GM18517 (cell line): ENCODE measurements around the gene CISTR.
"Not testable (repeated sequence)": the region's sequence is repeated elsewhere in the genome, so short reads cannot be mapped to it uniquely, and the experiment has no call there.

Source experiments
- ATAC-seq: cut with Tn5 transposase; IDR thresholded peaks from one replicate; pipeline ENCODE4 v1.9.1; 2021; ENCODE audit warnings: mild to moderate bottlenecking, moderate library complexity; ENCODE audit not compliant: unreplicated experiment

Gene CISTR

DNA sequence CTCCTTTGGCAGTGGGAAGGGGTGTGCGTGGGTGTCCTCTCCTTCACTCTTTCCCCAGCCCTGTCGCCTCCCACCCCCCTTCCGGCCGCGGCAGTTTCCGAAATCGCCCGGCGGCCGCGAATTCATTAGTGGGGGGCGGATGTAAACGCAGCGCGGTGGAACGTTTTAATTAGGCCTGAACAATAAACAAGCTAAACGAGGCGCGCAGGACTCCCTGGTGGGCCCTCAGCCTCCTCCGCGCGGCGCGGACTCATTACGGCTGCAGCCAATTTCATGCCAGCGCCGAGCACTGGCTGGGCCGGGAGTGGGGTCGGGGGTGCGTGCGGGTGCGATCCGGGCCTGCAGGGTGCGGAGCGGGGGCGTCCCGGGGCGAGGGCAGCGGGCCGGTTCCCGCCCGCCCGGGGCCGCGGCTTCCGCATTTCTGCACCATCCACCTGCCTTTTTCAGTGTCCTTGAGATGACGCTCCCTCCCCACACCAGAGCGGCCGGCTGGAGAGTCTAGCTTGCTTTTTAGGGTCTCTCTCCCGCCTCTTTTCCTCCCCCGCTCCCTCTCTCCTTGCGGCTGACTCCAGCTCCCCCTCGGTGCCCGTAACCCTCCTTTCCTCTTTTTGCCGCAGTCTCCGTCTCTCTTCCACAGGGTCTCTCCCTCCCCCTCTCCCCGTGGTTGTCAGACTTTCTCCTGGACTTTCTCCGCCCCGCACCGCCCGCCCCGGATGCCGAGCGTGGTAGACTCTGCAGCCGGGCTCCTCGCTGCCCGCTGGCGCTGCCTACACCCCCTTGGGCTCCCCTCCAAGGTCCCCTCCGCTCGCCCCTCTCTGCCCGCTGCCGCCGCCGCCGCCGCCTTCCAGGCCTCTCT lies at the start of gene CISTR:
CISTR (minus strand) TSS at position 644 of the 856 bp plus-strand sequence.
- no peak for ATAC-seq

DNA sequence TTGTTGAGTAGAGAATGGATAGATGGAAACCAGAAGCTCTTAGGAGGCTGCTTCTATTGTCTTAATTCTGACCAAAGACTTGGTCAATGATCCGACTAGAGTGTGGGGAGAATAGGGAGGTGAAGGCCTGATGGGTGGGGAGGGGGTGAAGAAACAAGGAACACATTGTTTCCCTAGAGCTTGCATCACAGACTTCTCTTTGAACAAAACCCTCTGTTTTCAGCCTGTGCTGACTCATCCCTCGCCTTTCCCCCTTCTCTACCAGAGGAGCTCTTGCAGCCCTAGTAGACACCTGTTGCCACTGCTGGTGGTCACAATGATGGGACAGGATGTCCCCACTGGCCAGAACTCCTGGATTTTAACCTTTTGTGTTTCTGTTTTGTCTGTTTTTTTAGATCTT lies 46.8 kb upstream of the CISTR start:
- ATAC-seq = no peak

DNA sequence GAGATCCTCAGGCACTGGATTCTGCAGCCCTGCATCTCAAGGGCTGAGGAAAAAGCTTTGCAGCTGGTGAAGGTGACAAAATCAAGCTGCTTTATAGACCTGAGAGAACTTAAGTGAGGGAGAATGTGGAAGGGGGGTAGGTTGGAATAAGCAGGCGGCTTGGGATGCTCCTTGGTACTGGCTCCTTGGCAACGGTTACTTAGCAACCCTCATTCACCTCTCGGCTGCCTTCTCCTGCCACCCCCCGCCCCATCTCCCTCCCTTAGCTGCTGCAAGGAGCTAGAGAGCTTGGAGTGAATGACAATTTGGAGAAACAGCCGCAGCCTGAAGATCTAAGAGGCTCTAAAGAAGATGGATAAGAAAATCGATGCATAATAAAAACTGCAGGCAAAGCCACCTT lies 44.1 kb upstream of the CISTR start:
- ATAC-seq = no peak

DNA sequence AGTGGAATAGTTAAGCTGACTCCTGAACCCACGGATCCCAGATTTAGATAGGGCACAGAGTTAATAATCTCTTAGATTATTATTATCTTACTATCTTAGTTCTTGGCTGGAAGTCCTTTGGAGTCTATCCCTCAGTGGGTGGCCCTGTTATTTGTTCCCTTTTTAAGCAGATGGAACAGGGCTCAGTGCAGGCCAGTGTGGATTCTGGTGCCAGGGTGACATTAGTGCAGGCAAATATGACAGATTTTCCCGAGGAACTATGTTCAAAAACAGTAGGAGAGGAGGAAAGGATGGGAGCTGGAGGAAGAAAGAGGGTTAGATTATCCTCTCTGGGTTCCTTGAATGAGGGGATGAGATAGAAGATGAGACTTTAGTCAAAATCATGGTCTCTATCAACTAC lies 41.4 kb upstream of the CISTR start:
- ATAC-seq = no peak

DNA sequence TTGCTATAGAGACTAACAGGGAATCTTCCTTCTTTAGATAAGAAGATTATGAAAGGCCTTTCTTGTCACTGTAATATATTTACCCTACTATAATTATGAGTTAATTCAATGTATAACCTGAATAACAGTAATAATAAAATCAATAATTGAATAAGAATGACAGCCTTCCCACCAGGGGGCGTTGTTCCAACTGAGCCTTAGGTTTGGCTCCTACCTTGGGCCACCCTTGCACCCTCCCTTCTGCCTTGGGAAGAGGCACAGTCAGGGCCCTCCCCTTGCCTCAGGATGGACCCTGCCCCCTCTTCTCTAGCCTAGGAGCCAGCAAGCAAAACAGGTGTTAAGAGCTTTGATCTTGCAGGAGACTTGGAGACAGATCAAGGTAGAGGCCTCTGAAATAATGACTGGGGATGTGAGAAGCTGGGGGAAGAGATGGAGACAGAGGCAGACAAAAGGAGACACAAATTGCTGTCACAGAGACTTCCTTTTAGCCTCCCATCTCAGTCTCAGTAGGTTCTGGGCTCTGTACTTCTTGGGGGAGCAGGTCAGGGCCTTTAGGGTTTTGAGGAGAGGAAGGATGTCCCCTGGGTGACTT lies 40.1 kb upstream of the CISTR start:
- no peak for ATAC-seq

DNA sequence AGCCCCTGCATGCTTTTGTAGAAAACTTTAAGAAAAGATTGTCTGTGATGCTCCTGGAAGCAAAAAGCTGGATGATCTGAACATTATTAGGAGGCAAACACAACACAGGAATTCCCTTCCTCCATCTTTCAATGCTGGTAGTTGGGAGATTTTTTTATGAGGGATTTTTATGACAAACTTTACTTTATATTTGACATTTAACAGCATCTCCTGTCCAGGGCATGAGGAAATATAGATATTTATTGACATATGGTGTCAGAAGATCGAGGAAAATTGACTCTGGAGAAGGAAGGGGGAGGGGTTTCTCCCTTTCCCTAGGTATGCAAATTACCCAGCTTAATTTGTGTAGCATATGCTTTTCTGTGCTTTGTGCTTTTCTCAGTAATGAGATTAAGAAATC lies 37.8 kb upstream of the CISTR start:
- ATAC-seq = no peak

DNA sequence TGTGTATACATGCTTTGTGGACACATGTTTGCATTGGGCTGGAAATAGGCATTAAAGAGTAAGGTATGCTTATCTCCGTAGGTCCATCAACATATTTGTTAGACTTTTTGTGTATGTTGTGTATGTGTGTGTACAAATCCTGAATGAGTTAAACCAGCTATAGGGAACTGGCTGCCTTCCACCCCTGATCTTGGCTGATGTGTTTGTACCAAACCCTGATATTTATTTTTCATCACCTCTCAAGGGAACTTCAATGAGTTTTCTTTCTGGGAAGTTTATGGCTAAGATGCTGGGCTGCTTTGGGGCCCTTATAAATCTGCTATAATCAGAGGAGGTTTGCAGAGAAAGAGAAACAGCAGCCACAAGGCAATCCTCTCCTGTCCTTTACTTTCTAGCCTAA lies 37.1 kb upstream of the CISTR start:
- ATAC-seq = no peak

DNA sequence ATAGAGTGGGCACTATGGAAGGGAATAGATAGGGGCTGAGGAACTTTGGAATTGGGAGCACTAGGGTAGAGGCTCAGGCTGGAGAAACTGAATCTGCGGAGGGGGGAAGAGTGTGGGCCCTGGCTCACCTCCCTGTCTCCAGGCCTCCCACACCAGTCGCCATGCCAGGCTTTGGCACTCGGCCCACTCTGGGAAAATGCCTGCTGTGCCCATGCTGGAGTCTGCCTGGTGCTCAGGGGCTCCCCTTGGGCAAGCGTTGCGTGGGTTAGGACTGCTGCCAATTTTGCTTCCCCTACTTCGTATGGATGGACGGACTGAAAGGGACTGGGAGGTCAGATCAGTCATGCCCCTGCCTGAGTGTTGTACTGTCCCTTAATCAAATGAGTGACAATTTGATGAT lies 34.6 kb upstream of the CISTR start:
- no peak for ATAC-seq

DNA sequence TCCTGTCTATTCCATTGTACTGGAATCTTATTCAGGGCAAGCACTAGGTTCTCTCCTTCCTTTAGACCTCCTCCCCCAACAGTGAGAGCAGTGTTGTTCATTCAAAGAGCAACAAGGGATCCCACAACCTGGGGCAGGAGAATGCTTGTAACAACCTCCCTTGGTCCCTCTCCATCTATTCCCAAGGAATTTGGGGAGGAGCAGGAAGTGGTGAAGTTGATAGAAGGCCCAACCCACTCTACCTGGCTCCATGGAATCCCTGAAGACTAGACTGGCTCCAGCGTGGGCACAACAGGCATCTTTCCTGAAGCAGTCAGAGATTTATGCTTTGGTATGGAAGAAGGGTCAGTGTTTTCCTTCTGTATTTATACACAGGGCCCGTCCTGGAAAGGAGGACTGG lies 33.4 kb upstream of the CISTR start:
- no peak for ATAC-seq

DNA sequence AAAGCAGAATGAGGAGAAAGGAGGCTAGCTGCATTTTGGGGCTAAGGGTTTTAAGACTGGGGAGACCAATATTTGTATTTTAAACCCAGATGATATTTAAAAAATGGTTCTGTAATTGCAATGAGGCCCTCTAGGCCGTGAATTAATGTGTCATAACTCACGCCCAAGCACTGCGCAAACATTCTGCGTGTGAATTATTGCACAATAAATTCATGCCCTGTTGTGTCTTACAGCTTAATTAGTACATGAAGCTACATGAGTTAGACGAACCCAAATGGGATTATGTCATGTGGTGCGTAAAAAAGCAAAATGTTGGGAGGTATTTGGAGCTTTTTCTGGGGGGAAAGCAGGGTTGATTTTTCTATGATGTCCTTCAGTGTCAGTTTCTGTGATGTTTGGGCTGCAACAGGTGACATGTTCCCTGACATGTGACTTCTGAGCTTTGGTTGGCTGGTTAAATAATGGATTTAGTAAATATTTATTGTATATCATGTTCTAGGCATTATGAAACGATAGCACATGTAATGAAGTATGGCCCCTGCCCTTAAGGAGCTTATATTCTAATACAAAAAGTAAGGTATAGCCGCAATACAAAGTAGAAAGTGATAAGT lies 30.4 kb upstream of the CISTR start:
- ATAC-seq = no peak

DNA sequence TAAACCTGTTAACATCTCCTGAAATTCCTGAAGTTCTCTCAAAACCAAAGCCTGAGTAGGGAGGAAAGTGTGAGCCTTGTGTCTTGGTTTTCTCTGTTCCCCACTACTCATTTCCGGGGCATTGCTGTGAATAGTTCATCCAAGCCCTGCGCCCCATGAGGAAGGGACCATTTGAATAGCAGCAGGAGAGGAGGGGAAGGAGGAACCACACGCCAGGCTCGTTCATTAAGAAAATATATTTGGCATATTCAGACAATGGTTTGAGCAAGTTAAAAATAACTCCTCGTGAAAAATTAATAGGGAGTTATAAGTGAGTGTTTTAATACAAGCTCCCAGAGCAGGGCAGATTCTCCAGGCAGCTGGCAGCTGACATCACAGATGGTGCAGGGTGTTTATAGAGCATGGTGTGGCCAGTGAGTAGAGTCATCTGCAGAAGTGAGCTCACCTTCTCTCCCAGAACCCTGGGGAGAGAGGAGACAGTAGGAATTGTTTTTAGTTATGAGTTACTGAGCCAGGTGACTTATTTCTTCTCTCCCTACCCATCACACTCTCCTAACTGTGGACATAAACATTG lies 29.5 kb upstream of the CISTR start:
- no peak for ATAC-seq

DNA sequence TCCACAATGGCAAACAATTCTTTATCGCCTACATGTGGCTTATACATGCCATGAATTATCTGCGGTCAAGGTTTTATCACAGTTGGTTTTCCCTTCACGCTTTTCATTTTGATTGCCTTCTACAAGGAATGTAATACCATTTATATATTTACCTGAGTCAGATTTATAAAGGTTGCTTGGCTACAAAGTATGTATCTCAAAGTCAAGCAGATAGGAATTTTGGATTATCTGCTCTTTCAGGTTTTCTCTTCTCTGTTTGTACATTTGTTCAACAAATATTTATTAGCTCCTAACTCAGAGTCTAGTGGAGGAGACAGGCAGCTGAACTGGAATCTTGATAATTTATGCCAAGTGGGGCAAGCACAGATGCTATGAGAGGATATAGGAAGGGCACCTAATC lies 28.5 kb upstream of the CISTR start:
- ATAC-seq = no peak

DNA sequence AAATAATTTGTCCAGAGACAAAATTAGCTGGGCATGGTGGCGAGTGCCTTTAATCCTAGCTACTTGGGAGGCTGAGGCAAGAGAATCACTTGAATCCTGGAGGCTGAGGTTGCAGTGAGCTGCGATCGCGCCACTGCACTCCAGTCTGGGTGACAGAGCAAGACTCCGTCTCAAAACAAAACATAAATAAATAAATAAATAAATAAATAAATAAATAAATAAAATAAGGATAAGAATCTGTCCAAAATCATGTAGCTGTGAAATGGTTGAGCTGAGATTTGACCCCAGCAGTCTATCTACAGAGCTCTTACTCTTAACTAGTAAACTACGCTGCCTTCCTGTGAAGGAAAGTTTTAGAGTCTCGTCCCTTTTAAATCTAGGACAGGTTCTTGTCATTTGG lies 27.9 kb upstream of the CISTR start:
- not testable (repeated sequence) for ATAC-seq

DNA sequence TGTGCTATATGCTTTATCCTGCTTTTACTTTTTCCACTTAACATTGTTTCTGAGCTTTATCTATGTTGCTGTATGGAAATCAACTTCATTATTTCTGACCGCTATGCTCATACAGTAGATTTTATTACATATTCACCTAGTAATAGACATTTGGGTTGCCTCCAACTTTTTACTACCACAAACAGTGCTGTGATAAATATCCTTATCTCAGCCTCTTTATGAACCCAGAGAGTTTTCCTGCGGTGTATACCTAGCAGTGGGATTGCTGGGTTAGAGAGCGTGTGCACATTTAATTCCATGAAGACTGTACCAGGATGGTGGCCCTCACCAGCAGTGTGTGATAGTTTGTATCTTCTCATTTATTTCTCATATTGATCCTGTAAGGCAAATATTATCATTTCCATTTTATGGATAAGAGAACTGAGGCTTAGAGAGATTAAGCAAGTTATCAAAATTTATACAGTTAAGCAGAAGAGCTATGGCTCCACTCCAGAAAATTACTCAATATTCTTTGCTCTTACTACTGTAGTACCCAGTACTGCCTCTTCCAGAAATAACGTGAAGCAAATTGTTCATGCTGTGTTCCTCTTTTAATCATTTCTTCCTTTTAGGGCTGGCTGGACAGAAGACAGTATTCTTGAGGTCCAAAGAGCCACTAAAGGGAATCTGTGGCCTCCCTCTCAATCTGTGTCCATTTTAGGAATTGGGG lies 26.3 kb upstream of the CISTR start:
- ATAC-seq = no peak

DNA sequence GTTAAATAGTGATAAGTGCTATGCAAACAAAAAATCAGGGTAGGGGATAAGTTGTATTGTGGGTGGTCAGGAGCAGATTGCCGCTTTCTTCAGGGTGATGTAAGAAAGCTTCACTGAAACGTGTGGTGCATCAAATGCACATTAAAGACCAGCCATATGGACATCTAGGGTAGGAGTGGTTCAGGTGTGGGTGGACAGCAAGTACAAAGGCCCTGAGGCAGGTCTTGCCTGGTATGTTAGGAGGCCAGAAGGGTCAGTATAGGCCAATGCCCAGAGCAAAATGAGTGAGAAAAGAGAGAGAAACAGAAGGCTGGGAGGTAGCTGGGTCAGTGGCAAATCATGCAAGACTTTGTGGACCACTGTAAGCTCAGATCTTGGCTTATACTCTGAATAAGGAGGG lies 25.6 kb upstream of the CISTR start:
- no peak for ATAC-seq

DNA sequence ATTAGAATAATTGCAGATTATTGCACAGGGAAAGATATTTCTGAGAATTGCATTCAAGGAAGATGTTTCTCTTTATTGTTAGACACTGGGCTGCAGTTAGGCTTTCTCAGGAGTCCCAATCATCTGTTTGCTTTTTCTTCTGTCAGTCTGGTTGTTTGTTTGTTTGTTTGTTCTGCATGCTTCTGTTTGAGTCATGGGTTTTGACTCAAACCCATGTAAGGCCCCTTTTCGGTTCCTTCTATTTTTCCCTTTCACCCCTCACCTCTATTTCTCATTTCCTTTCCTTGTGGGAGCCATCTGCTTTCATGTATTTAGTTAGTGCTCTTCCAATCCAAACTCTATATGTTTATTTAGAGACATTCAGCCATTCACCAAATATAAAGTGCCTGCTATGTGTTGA lies 25.1 kb upstream of the CISTR start:
- no peak for ATAC-seq

DNA sequence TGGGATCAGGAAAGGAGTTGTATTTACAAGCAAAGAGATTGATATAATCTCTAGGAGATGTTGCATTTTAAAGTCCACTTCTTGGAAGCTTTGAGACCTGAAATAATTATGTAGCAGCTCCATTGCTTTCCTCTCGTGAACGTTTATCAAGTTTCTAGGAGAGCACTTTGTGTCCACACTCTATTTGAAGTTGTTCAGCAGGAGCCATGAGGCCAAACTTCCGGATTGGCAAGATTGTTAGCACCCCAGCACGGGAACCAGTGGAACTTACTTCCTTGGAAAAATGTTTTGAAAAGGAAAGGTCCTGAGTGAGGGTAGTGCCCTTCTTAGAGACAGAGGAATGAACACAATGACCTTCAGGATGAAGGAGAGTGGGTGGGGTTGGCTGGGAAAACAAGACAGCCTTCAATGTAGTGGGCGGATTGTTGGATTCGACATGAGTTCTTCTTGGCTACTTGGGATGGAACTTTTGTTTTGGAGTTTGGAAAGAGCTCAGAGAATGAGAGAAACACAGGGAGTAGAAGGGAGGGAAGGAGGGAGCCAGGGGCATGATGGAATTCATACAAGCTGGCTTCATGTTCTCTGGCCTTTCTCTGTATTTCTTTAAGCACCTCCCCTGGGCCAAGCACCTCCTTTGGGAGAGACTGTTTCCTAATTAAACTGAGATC lies 23.8 kb upstream of the CISTR start:
- ATAC-seq = no peak

DNA sequence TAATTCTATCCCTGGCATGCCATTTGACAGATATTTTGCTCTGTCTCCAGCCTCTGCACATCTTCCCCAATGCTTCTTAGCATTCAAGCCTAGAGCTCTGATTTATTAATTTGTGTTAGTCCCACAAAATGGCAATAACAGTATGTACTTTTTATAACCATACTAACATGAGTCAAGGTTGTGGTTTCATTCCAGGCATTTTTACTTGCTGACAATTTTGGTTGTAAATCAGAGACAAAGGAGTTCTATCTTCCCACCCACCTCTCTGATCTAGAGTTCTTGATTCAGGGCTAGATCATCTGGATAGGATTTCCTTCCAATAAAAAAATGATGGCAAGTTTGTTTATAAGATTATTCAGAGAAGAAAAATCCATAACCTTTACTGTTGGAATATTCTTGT lies 18.5 kb upstream of the CISTR start:
- ATAC-seq = no peak

DNA sequence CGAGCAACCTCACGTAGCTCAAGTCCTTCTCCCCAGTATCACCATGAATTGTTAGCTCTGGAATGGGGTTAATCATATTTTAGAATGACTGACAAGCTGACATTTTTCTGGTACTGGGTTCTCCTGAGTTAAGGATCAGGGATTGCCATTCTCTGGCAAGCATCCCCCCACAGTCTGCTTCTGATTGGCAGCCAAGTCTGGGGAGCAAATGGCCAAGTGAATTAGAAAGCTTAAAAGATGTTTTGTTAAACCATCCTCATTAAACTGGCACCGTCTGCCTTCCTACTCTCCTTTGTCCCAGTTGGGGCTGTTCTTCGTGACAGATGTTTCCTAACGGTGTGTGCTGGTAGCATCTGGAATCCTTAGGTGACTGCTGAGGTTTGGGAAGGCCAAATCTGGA lies 17.2 kb upstream of the CISTR start:
- no peak for ATAC-seq

DNA sequence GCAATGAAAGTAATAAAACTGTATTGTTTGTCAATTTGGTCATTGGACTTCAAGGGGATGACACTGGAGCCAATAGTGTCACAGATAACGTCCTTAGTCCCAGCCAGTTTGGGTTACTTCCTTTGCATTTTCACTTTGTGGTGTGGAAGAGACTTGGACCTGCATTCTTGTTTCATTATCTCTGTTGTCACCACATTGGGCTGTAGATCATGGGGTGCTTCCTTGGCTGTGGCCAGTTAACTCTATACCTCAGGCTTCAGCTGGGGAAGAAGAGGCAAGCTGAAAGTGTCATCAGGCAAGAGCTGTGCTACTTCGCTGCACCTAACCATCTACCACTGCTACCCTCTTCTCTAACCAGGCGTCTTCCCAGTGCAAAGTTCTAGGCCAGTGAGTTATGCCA lies 15.1 kb upstream of the CISTR start:
- ATAC-seq = no peak

DNA sequence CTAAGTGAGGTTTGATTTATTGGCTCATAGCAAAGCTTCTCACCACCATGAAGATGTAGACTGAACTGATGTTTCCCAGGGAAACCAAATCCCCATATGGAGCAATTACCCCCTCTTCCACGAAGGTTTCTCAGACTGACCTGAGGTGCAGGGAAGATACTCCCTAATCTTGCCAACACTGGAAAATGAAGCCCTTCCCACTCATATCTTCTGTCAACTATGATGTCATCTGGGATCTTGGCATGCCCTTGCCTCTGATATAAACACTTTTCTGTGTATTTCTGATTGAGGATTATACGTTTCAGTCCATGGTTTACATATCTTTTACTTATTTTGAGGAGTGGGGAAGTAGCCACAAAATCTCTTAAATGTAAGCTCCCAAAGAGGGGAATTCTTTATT lies 14.1 kb upstream of the CISTR start:
- ATAC-seq = no peak
